Neural progenitor cell (in vitro differentiated cells): Measurements from ENCODE around the gene PARD3B. TPM values are rescaled to one million over a fixed set of nuclear protein-coding genes. Genes with fewer than 3 reads are reported as not detected.

Source experiments
- DNase-seq: peaks from one replicate; pipeline ENCODE4 v3.0.0-alpha.2; 2016; ENCODE audit warnings: low spot score
- H2AFZ ChIP-seq: fragments of 200-600 bp; sonication (generic); replicated peaks from 2 replicates; pipeline ENCODE4 v1.6.1; 2016; ENCODE audit warnings: antibody characterized with exemption
- H3F3A ChIP-seq: fragments of 200-600 bp; sonication (generic); 2 replicates; pipeline ENCODE4 v1.6.1; 2016; ENCODE audit warnings: antibody characterized with exemption, low read depth
- H3K27ac ChIP-seq: fragments of 200-600 bp; sonication (generic); 2 replicates; pipeline ENCODE4 v1.5.1; 2016; ENCODE audit warnings: mild to moderate bottlenecking
- H3K27me3 ChIP-seq: fragments of 200-600 bp; sonication (generic); 2 replicates; pipeline ENCODE4 v1.6.1; 2016; ENCODE audit warnings: mild to moderate bottlenecking, moderate library complexity
- H3K36me3 ChIP-seq: fragments of 200-600 bp; sonication (generic); 2 replicates; pipeline ENCODE4 v1.5.1; 2016
- H3K4me1 ChIP-seq: fragments of 200-600 bp; sonication (generic); 2 replicates; pipeline ENCODE4 v1.6.1; 2016; ENCODE audit warnings: mixed run types
- H3K4me2 ChIP-seq: fragments of 200-600 bp; sonication (generic); 2 replicates; pipeline ENCODE4 v1.6.1; 2016
- H3K4me3 ChIP-seq: fragments of 200-600 bp; sonication (generic); 2 replicates; pipeline ENCODE4 v1.5.1; 2016
- H3K79me2 ChIP-seq: fragments of 200-600 bp; sonication (generic); 2 replicates; pipeline ENCODE4 v1.6.1; 2016; ENCODE audit warnings: low read depth
- H3K9ac ChIP-seq: fragments of 200-600 bp; sonication (generic); 2 replicates; pipeline ENCODE4 v1.6.1; 2016
- H3K9me3 ChIP-seq: fragments of 200-600 bp; sonication (generic); 2 replicates; pipeline ENCODE4 v1.5.1; 2016; ENCODE audit warnings: low read depth
- H4K20me1 ChIP-seq: fragments of 200-600 bp; sonication (generic); 2 replicates; pipeline ENCODE4 v1.6.1; 2016; ENCODE audit warnings: low read depth
- H3K27ac Mint-ChIP-seq: 3 replicates; pipeline ENCODE4 v1.8.0; 2021; ENCODE audit warnings: mixed read lengths
- H3K27me3 Mint-ChIP-seq: 2 replicates; pipeline ENCODE4 v1.8.0; 2022; ENCODE audit warnings: low read depth, mild to moderate bottlenecking, inconsistent platforms, moderate library complexity, mixed read lengths; ENCODE audit not compliant: insufficient read depth
- H3K36me3 Mint-ChIP-seq: 3 replicates; pipeline ENCODE4 v1.8.0; 2021; ENCODE audit warnings: mixed read lengths
- H3K4me1 Mint-ChIP-seq: 3 replicates; pipeline ENCODE4 v1.8.0; 2021; ENCODE audit warnings: mixed read lengths
- H3K4me3 Mint-ChIP-seq: 3 replicates; pipeline ENCODE4 v1.8.0; 2021; ENCODE audit warnings: mild to moderate bottlenecking, moderate library complexity, mixed read lengths
- H3K9me3 Mint-ChIP-seq: 3 replicates; pipeline ENCODE4 v1.8.0; 2020; ENCODE audit warnings: mixed read lengths
- CTCF ChIP-seq: fragments of 200-600 bp; sonication (generic); IDR thresholded peaks from 2 replicates; pipeline ENCODE4 v1.5.1; 2017; ENCODE audit warnings: antibody characterized with exemption, mild to moderate bottlenecking
- EZH2 ChIP-seq: fragments of 200-600 bp; sonication (generic); IDR thresholded peaks from 2 replicates; pipeline ENCODE4 v1.6.1; 2017; ENCODE audit warnings: antibody characterized with exemption, mild to moderate bottlenecking, moderate library complexity
- EZH2phosphoT487 ChIP-seq: fragments of 200-600 bp; sonication (generic); IDR thresholded peaks from 2 replicates; pipeline ENCODE4 v1.6.1; 2017; ENCODE audit warnings: antibody characterized with exemption
- total RNA-seq: library from RNA; depleted of rRNA; stranded (reverse); fragments of >200 nt; gene quantifications from 2 replicates; pipeline ENCODE4 v1.2.3, GENCODE V29; 2015; ENCODE audit warnings: low replicate concordance

PARD3B gene
- total RNA-seq, 1 donor from 2014 or later, result 8.4 TPM

GRCh38 chr2:205605638-205606304 lies 1060.5 kb downstream of the PARD3B start:
- H3K9ac ChIP-seq, result no peak overlapping the region

GRCh38 chr2:205607146-205607545 lies 1061.9 kb downstream of the PARD3B start:
- no peaks in the 10 kb centered on the region for H3K9me3 ChIP-seq
- no peak overlapping the region for H3K9ac ChIP-seq
- no peak overlapping the region for H3K27ac Mint-ChIP-seq
- no peaks in the 10 kb centered on the region for H3K27me3 ChIP-seq
- no peaks in the 10 kb centered on the region for H4K20me1 ChIP-seq
- H3K4me3 Mint-ChIP-seq, result no peak overlapping the region
- no peak for TF ChIP-seq EZH2
- TF ChIP-seq EZH2phosphoT487, result no peak
- TF ChIP-seq CTCF, result no peak
- H3K27ac ChIP-seq, result no peak overlapping the region
- no peaks in the 10 kb centered on the region for H3K36me3 ChIP-seq
- no peak for DNase-seq
- H3K27me3 Mint-ChIP-seq, result no peaks in the 10 kb centered on the region
- no peak overlapping the region for H3K4me2 ChIP-seq
- H3F3A ChIP-seq, result no peaks in the 10 kb centered on the region
- H2AFZ ChIP-seq, result no peak overlapping the region
- H3K4me1 Mint-ChIP-seq, result no peaks in the 10 kb centered on the region
- H3K9me3 Mint-ChIP-seq, result peaks cover 21% of the 10 kb centered on the region
- no peaks in the 10 kb centered on the region for H3K79me2 ChIP-seq
- H3K4me1 ChIP-seq, result no peaks in the 10 kb centered on the region
- H3K4me3 ChIP-seq, result no peak overlapping the region
- H3K36me3 Mint-ChIP-seq, result no peaks in the 10 kb centered on the region

More at GRCh38 chr2:205605638-205606304, 1060.5 kb downstream of the PARD3B start:
- H4K20me1 ChIP-seq, result no peaks in the 10 kb centered on the region
- H3K9me3 Mint-ChIP-seq, result peaks cover 24% of the 10 kb centered on the region
- H3K4me2 ChIP-seq, result no peak overlapping the region
- no peaks in the 10 kb centered on the region for H3K4me1 Mint-ChIP-seq
- H3K27me3 Mint-ChIP-seq, result no peaks in the 10 kb centered on the region
- H3K4me3 ChIP-seq, result no peak overlapping the region
- no peaks in the 10 kb centered on the region for H3K36me3 ChIP-seq
- no peak overlapping the region for H3K27ac ChIP-seq
- no peaks in the 10 kb centered on the region for H3K79me2 ChIP-seq
- no peak overlapping the region for H3K4me3 Mint-ChIP-seq
- H3F3A ChIP-seq, result no peaks in the 10 kb centered on the region
- H3K9me3 ChIP-seq, result no peaks in the 10 kb centered on the region
- TF ChIP-seq EZH2phosphoT487, result no peak
- no peaks in the 10 kb centered on the region for H3K27me3 ChIP-seq
- DNase-seq, result no peak
- H3K36me3 Mint-ChIP-seq, result no peaks in the 10 kb centered on the region
- H3K27ac Mint-ChIP-seq, result no peak overlapping the region
- H3K4me1 ChIP-seq, result no peaks in the 10 kb centered on the region
- H2AFZ ChIP-seq, result no peak overlapping the region

- Histone ChIP-seq H2AFZ (no peak overlapping the region), H3K9me3 (no peaks in the 10 kb centered on the region), H3K79me2 (no peaks in the 10 kb centered on the region), H3K4me2 (no peak overlapping the region), H3K9ac (no peak overlapping the region), H3K27me3 (no peaks in the 10 kb centered on the region), H3K4me3 (no peak overlapping the region), H3F3A (no peaks in the 10 kb centered on the region), H3K4me1 (peaks cover 3% of the 10 kb centered on the region), H3K27ac (no peak overlapping the region), H3K36me3 (no peaks in the 10 kb centered on the region), H4K20me1 (no peaks in the 10 kb centered on the region)
- TF ChIP-seq CTCF, result no peak
- no peak for TF ChIP-seq EZH2phosphoT487
- TF ChIP-seq EZH2, result no peak
- no peak overlapping the region for H3K4me3 Mint-ChIP-seq
- H3K27me3 Mint-ChIP-seq, result no peaks in the 10 kb centered on the region
- H3K9me3 Mint-ChIP-seq, result peaks cover 7% of the 10 kb centered on the region
- no peak overlapping the region for H3K27ac Mint-ChIP-seq
- no peak for DNase-seq
- H3K4me1 Mint-ChIP-seq, result peaks cover 17% of the 10 kb centered on the region
- no peaks in the 10 kb centered on the region for H3K36me3 Mint-ChIP-seq
These were observed 1063.8 kb downstream of the PARD3B start for GRCh38 chr2:205609113-205609512.

GRCh38 chr2:205610437-205610836 lies 1065.2 kb downstream of the PARD3B start:
- no peak for TF ChIP-seq CTCF
- no peak for TF ChIP-seq EZH2
- no peak for TF ChIP-seq EZH2phosphoT487
- DNase-seq, result no peak
- no peak overlapping the region for H3K4me3 Mint-ChIP-seq
- Histone ChIP-seq H3K27ac (no peak overlapping the region), H3K4me3 (no peak overlapping the region), H2AFZ (no peak overlapping the region), H3K9ac (no peak overlapping the region), H3K4me1 (peaks cover 3% of the 10 kb centered on the region), H3K9me3 (no peaks in the 10 kb centered on the region), H3K36me3 (no peaks in the 10 kb centered on the region), H3K4me2 (no peak overlapping the region), H3F3A (no peaks in the 10 kb centered on the region), H3K27me3 (no peaks in the 10 kb centered on the region), H3K79me2 (no peaks in the 10 kb centered on the region), H4K20me1 (no peaks in the 10 kb centered on the region)
- H3K36me3 Mint-ChIP-seq, result no peaks in the 10 kb centered on the region
- H3K9me3 Mint-ChIP-seq, result peaks cover 5% of the 10 kb centered on the region
- peaks cover 17% of the 10 kb centered on the region for H3K4me1 Mint-ChIP-seq
- H3K27me3 Mint-ChIP-seq, result no peaks in the 10 kb centered on the region
- no peak overlapping the region for H3K27ac Mint-ChIP-seq
